ENCODE data around the gene KLHL11. TPM values are rescaled to one million over a fixed set of nuclear protein-coding genes. Genes with fewer than 3 reads are reported as not detected.

KLHL11 gene
- total and polyA plus RNA-seq, 9 of the 15 experiments (the other 6 are each of a cell fraction or from before 2014, with no cell fraction given): 0.20 to 17.0 (median 10.3) TPM

DNA sequence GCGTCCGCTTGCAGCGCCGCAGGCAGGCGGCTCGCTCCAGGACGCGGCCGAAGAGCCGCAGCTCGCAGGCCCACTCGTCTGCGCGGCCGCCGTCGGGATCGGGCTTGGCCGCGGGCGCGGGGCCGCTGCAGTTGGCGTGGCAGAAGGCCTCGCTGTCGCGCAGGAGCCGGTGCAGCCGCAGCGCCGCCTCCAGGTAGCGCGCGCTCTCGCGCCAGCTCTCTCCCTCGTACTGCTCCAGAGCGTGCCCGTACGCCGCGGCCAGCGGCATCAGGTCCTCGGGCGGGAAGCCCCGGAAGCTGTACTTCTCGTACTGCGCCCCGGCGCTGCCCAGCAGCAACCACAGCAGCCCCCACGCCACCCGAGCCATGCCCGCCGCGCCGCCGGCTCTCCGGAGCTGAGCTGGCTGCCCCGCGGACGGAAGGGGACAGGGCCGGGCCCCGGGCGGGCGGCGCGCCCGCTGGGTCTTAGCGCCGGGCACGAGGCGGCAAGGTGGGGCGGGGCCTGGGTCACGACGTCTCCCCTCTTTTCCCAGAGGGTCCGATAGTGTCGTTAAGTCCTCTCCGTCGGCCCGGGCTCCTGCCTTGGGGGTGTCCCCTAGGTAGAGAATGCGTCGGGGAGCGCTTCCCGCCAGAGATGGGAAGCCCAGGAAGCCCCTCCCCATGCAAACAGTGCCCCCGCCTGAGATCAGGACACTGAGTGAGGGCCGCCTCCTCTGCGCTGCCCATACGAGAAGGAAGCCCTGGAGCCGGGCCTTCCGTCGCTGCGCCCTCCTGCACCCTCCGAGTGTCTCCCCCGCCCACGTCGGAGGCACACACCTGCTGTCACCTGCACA lies 53.5 kb downstream of the KLHL11 start, which contains the start of gene P3H4 (continued):
- TF ChIP-seq MTA3 (IDR thresholded peaks at IDR 0.05; ENCODE audit: borderline replicate concordance) (peak; percentile 64; the same call in 1 of the 2 replicates), FIP1L1 (IDR thresholded peaks at IDR 0.05; ENCODE audit: low read depth, low read length, poor library complexity, severe bottlenecking) (peak; percentile 28), COPS2 (conservative IDR thresholded peaks at IDR 0.05) (no peak), MCM7 (IDR thresholded peaks at IDR 0.05) (no peak), TCF7 (IDR thresholded peaks at IDR 0.05; ENCODE audit: borderline replicate concordance) (no peak), ZNF316 (IDR thresholded peaks at IDR 0.05) (no peak), NR2C2 (CRISPR knock-in tag; IDR thresholded peaks at IDR 0.05) (no peak), NR2C2 (tag; IDR thresholded peaks at IDR 0.05) (no peak)
- TF ChIP-seq, protein P1, sequence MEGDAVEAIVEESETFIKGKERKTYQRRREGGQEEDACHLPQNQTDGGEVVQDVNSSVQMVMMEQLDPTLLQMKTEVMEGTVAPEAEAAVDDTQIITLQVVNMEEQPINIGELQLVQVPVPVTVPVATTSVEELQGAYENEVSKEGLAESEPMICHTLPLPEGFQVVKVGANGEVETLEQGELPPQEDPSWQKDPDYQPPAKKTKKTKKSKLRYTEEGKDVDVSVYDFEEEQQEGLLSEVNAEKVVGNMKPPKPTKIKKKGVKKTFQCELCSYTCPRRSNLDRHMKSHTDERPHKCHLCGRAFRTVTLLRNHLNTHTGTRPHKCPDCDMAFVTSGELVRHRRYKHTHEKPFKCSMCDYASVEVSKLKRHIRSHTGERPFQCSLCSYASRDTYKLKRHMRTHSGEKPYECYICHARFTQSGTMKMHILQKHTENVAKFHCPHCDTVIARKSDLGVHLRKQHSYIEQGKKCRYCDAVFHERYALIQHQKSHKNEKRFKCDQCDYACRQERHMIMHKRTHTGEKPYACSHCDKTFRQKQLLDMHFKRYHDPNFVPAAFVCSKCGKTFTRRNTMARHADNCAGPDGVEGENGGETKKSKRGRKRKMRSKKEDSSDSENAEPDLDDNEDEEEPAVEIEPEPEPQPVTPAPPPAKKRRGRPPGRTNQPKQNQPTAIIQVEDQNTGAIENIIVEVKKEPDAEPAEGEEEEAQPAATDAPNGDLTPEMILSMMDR (IDR thresholded peaks at IDR 0.05 in 2 of 3, conservative IDR thresholded peaks at IDR 0.05 in 1 of 3; ENCODE audit: insufficient read depth in 2 of 3, low read depth in 1 of 3, low read length in 3 of 3): peak; percentile 41 to 66 (median 58); a peak in 5 of 6 replicates
- TF ChIP-seq, protein P2, sequence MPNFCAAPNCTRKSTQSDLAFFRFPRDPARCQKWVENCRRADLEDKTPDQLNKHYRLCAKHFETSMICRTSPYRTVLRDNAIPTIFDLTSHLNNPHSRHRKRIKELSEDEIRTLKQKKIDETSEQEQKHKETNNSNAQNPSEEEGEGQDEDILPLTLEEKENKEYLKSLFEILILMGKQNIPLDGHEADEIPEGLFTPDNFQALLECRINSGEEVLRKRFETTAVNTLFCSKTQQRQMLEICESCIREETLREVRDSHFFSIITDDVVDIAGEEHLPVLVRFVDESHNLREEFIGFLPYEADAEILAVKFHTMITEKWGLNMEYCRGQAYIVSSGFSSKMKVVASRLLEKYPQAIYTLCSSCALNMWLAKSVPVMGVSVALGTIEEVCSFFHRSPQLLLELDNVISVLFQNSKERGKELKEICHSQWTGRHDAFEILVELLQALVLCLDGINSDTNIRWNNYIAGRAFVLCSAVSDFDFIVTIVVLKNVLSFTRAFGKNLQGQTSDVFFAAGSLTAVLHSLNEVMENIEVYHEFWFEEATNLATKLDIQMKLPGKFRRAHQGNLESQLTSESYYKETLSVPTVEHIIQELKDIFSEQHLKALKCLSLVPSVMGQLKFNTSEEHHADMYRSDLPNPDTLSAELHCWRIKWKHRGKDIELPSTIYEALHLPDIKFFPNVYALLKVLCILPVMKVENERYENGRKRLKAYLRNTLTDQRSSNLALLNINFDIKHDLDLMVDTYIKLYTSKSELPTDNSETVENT (CRISPR knock-in tag; IDR thresholded peaks at IDR 0.05): peak; percentile 27; the same call in 1 of the 2 replicates
- TF ChIP-seq, protein P3, sequence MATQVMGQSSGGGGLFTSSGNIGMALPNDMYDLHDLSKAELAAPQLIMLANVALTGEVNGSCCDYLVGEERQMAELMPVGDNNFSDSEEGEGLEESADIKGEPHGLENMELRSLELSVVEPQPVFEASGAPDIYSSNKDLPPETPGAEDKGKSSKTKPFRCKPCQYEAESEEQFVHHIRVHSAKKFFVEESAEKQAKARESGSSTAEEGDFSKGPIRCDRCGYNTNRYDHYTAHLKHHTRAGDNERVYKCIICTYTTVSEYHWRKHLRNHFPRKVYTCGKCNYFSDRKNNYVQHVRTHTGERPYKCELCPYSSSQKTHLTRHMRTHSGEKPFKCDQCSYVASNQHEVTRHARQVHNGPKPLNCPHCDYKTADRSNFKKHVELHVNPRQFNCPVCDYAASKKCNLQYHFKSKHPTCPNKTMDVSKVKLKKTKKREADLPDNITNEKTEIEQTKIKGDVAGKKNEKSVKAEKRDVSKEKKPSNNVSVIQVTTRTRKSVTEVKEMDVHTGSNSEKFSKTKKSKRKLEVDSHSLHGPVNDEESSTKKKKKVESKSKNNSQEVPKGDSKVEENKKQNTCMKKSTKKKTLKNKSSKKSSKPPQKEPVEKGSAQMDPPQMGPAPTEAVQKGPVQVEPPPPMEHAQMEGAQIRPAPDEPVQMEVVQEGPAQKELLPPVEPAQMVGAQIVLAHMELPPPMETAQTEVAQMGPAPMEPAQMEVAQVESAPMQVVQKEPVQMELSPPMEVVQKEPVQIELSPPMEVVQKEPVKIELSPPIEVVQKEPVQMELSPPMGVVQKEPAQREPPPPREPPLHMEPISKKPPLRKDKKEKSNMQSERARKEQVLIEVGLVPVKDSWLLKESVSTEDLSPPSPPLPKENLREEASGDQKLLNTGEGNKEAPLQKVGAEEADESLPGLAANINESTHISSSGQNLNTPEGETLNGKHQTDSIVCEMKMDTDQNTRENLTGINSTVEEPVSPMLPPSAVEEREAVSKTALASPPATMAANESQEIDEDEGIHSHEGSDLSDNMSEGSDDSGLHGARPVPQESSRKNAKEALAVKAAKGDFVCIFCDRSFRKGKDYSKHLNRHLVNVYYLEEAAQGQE (IDR thresholded peaks at IDR 0.05; ENCODE audit: borderline replicate concordance): peak; percentile 6; the same call in 1 of the 2 replicates
- TF ChIP-seq, protein P3 (CRISPR knock-in tag; IDR thresholded peaks at IDR 0.05; ENCODE audit: low read depth): no peak
- TF ChIP-seq, protein P4, sequence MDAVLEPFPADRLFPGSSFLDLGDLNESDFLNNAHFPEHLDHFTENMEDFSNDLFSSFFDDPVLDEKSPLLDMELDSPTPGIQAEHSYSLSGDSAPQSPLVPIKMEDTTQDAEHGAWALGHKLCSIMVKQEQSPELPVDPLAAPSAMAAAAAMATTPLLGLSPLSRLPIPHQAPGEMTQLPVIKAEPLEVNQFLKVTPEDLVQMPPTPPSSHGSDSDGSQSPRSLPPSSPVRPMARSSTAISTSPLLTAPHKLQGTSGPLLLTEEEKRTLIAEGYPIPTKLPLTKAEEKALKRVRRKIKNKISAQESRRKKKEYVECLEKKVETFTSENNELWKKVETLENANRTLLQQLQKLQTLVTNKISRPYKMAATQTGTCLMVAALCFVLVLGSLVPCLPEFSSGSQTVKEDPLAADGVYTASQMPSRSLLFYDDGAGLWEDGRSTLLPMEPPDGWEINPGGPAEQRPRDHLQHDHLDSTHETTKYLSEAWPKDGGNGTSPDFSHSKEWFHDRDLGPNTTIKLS (IDR thresholded peaks at IDR 0.05; ENCODE audit: borderline replicate concordance, low read depth): peak; percentile 50; the same call in 1 of the 2 replicates

All from K562 (cell line).